K562 treated with DMSO at 1 percent for 4 hours (cell line): ENCODE measurements around the gene NUTM2E. TPM values are rescaled to one million over a fixed set of nuclear protein-coding genes. Genes with fewer than 3 reads are reported as not detected.

Experiments used
- total RNA-seq: library from RNA; unstranded; fragments of 300-600 nt; gene quantifications from 2 replicates; pipeline ENCODE4 v1.2.3, GENCODE V29; 2022; ENCODE audit not compliant: insufficient read depth

NUTM2E gene, protein sequence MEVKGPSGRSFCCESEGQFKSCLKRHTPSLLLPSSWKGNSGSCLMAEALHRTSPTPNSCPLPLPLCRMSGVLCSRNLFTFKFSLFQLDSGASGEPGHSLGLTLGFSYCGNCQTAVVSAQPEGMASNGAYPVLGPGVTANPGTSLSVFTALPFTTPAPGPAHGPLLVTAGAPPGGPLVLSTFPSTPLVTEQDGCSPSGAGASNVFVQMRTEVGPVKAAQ (N-terminal part only)
- 0.23 TPM in 1 of 2 replicates, not detected in the other for total RNA-seq

DNA sequence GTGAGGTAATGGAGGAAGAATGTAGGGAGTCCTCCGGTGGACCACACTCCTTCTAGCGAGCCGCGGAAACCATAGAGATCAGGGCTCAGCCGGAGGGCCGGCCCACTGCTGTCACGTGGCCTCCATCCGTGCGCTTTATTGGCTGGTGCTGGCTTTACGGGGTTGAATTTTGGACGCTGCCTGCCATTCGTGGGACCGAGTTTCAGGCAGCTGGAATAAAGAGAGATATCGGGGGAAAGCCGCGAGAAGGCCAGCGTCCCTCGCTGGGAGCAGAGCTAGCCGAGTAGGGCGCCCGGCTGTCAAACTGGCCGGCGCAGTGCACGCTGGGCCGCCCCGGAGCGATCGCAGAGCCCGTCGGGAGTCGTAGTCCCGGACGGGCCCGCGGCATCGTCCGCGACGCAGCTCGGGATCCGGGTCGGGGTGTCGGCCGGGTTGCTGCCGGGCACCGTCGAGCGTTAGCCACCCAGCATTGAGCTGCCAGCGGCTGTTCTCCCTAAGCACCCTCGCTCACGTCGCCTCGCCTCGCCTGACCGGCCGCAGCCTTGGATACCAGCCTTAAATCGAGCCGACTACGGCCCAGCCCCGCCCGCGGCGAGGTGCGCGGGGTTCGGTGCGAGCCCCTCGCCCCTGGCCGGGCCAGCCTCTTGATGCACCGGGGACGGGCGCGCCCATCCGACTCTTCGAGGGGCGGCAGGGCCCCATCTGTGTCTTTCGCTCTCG, at the start of gene NUTM2E:
Gene NUTM2E, plus strand, starts transcription at position 244 of the 720 bp plus-strand sequence. CDS start 15,002 bp downstream, outside the sequence.

Other genes starting within 250 kb of the NUTM2E start
- not detected in 2 replicates for gene SFTPA1, start 215.8 kb upstream of the NUTM2E start, total RNA-seq
- 6.8 and 7.1 TPM in 2 replicates for gene NUTM2B, start 123.5 kb upstream of the NUTM2E start, total RNA-seq
- not detected in 2 replicates for gene SFTPD, start 122.4 kb downstream of the NUTM2E start, total RNA-seq